Measurements from ENCODE around the gene SPIRE1.

DNA sequence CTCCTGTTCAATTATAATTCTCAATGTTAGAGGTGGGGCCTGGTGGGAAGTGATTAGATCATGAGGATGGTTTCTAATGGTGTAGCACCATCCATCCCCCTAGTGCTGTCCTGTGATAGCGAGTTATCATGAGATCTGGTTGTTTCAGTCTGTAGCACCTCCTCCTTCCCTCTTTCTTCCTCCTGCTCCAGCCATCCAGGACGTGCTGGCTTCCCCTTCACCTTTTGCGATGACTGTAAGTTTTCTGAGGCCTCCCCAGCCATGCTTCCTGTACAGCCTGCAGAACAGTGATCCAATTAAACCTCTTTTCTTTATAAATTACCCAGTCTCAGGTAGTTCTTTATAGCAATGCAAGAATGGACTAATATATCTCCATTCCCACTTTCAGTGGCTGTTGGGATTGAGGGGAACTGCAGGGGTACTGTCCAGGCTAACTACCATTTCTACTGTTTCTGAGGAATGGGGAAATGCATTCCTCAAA lies 19.2 kb downstream of the SPIRE1 start:
- no peak for TF ChIP-seq GATA3 (IDR thresholded peaks at IDR 0.05; ENCODE audit: low read depth, low read length)
- TF ChIP-seq GATA2 (IDR thresholded peaks at IDR 0.05; ENCODE audit: low read depth, low read length) = no peak
